ENCODE results near the gene COPS4.
A peak's percentile ranks its signal among the peaks of the same experiment; 100 is the strongest.
"Not testable (repeated sequence)": the region's sequence is repeated elsewhere in the genome, so short reads cannot be mapped to it uniquely, and the experiment has no call there.

COPS4 gene

GRCh38 chr4:83110970-83111750, 76.2 kb downstream of the COPS4 start:
- TF ChIP-seq CTCF (IDR thresholded peaks at IDR 0.05; ENCODE audit: low read length, missing control alignments) = no peak
- DNase-seq (ENCODE audit: low read depth) = no peak
- no peak overlapping the region for H3K4me3 ChIP-seq (replicated peaks; ENCODE audit: low read depth, low read length)

- not testable (repeated sequence) for DNase-seq (ENCODE audit: low read depth); H3K4me3 ChIP-seq (replicated peaks; ENCODE audit: low read depth, low read length)
Observed at GRCh38 chr4:83111751-83112141, 76.8 kb downstream of the COPS4 start.

GRCh38 chr4:83112231-83112630, 77.2 kb downstream of the COPS4 start:
- TF ChIP-seq CTCF (IDR thresholded peaks at IDR 0.05; ENCODE audit: low read length, missing control alignments) = no peak
- H3K4me3 ChIP-seq (replicated peaks; ENCODE audit: low read depth, low read length) = no peak overlapping the region
- DNase-seq (ENCODE audit: low read depth) = no peak

DNA sequence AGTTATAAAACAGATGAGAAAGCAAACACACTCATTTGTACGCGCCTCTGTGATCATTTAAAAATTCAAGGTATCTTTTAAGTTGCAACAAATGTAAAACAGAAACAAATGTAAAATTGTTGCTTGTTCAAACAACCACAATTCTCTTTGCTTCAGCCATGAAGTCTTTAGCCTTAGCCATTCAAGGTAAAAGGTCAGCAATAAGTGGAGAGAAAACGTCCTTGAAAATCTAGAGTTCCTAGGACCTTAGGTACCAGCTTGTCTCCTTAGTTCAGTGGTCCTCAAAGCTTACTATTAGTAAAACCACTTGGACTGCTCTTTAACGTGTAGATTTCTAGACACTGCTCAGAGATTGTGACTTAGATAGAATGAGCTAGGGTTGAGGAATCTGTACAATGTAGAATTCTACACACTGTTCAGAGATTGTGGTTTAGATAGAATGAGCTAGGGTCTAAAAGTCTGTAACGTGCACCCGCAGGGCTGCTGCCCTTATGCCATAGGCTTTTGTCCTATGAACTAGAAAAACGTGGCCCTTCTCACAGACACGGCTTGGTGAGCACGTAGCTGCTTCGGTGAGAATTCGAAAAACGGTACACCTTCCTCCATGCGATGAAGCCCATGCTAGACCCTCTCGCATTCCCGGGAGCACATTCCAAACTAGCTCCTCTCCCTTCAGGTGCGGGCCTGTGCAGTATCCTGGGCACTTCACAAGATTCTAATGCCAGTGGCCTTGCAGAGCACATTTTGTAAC, 77.9 kb downstream of the COPS4 start:
- no peak for TF ChIP-seq CTCF (IDR thresholded peaks at IDR 0.05; ENCODE audit: low read length, missing control alignments)
- no peak for DNase-seq (ENCODE audit: low read depth)
- H3K4me3 ChIP-seq (replicated peaks; ENCODE audit: low read depth, low read length) = no peak overlapping the region

GRCh38 chr4:83113429-83113786, 78.4 kb downstream of the COPS4 start:
- no peak for TF ChIP-seq CTCF (IDR thresholded peaks at IDR 0.05; ENCODE audit: low read length, missing control alignments)
- no peak for DNase-seq (ENCODE audit: low read depth)
- no peak overlapping the region for H3K4me3 ChIP-seq (replicated peaks; ENCODE audit: low read depth, low read length)

GRCh38 chr4:83114576-83114975, 79.6 kb downstream of the COPS4 start, which contains the start of gene PLAC8:
Gene PLAC8 (minus strand): TSS chr4:83114729. CDS start chr4:83107921, 6,808 bp downstream.
- no peak for DNase-seq (ENCODE audit: low read depth)
- H3K4me3 ChIP-seq (replicated peaks; ENCODE audit: low read depth, low read length) = no peak within 1 kb of the TSS
- TF ChIP-seq CTCF (IDR thresholded peaks at IDR 0.05; ENCODE audit: low read length, missing control alignments) = no peak

- DNase-seq (ENCODE audit: low read depth) = peak; percentile 47
- no peak overlapping the region for H3K4me3 ChIP-seq (replicated peaks; ENCODE audit: low read depth, low read length)
- no peak for TF ChIP-seq CTCF (IDR thresholded peaks at IDR 0.05; ENCODE audit: low read length, missing control alignments)
Observed at GRCh38 chr4:83115000-83115399, 80.0 kb downstream of the COPS4 start.

Measured in fibroblast of pulmonary artery (primary cell).